Neural cell (in vitro differentiated cells): ENCODE measurements around the gene MCM3AP.

ENCODE experiments used
- EP300 ChIP-seq: fragments of 450-650 bp; conservative IDR thresholded peaks from 2 replicates; pipeline ENCODE4 v1.6.1; 2014; ENCODE audit warnings: antibody characterized with exemption, mild to moderate bottlenecking, moderate library complexity; ENCODE audit not compliant: poor library complexity, severe bottlenecking
- EZH2 ChIP-seq: fragments of 200-600, 300-800 bp; shearing (Covaris generic), sonication (generic); IDR thresholded peaks from 2 replicates; pipeline ENCODE4 v1.6.1; 2014; ENCODE audit warnings: antibody characterized with exemption, low read length, borderline replicate concordance, mild to moderate bottlenecking; ENCODE audit not compliant: insufficient read depth, poor library complexity, severe bottlenecking
- MXI1 ChIP-seq: fragments of 450-650 bp; conservative IDR thresholded peaks from 2 replicates; pipeline ENCODE4 v1.6.1; 2014; ENCODE audit warnings: antibody characterized with exemption, mild to moderate bottlenecking; ENCODE audit not compliant: poor library complexity, severe bottlenecking
- POLR2AphosphoS5 ChIP-seq: IDR thresholded peaks from 2 replicates; pipeline ENCODE4 v1.6.1; 2012
- RAD21 ChIP-seq: fragments of 450-650 bp; conservative IDR thresholded peaks from 2 replicates; pipeline ENCODE4 v1.6.1; 2014; ENCODE audit warnings: antibody characterized with exemption, mild to moderate bottlenecking, moderate library complexity
- TAF1 ChIP-seq: IDR thresholded peaks from 2 replicates; pipeline ENCODE4 v1.6.1; 2012; ENCODE audit warnings: low read depth
- TF ChIP-seq, protein P1 (sequence below): fragments of 450-650 bp; IDR thresholded peaks from 2 replicates; pipeline ENCODE4 v1.5.1; 2014; ENCODE audit warnings: antibody characterized with exemption, mild to moderate bottlenecking, moderate library complexity; ENCODE audit not compliant: poor library complexity, severe bottlenecking
- TF ChIP-seq, protein P2 (sequence below): IDR thresholded peaks from 2 replicates; pipeline ENCODE4 v1.6.1; 2012; ENCODE audit warnings: borderline replicate concordance

DNA sequence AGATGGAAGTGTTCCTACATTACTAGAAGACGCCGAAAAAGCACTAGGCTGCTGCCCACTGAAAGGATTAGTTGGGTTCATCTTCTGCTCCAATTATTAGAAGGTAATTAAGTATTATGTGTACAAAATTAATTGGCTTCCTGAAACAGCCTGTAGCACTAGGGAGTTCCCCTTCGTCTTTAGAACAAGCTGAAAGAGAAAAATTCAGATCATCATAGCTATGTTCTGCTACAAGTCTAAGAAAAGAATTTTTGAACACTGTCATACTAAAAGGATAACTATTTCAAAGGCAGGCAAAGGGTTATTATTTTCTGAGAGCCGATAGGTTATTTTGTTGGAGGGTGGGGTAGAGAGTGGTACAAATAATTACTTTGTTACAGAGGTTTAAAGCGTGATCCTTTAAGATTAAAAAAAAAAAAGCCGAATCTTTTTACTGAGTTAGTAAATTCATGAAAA, at the start of gene MCM3AP:
- TF ChIP-seq, protein P1, sequence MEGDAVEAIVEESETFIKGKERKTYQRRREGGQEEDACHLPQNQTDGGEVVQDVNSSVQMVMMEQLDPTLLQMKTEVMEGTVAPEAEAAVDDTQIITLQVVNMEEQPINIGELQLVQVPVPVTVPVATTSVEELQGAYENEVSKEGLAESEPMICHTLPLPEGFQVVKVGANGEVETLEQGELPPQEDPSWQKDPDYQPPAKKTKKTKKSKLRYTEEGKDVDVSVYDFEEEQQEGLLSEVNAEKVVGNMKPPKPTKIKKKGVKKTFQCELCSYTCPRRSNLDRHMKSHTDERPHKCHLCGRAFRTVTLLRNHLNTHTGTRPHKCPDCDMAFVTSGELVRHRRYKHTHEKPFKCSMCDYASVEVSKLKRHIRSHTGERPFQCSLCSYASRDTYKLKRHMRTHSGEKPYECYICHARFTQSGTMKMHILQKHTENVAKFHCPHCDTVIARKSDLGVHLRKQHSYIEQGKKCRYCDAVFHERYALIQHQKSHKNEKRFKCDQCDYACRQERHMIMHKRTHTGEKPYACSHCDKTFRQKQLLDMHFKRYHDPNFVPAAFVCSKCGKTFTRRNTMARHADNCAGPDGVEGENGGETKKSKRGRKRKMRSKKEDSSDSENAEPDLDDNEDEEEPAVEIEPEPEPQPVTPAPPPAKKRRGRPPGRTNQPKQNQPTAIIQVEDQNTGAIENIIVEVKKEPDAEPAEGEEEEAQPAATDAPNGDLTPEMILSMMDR: no peak
- TF ChIP-seq, protein P2, sequence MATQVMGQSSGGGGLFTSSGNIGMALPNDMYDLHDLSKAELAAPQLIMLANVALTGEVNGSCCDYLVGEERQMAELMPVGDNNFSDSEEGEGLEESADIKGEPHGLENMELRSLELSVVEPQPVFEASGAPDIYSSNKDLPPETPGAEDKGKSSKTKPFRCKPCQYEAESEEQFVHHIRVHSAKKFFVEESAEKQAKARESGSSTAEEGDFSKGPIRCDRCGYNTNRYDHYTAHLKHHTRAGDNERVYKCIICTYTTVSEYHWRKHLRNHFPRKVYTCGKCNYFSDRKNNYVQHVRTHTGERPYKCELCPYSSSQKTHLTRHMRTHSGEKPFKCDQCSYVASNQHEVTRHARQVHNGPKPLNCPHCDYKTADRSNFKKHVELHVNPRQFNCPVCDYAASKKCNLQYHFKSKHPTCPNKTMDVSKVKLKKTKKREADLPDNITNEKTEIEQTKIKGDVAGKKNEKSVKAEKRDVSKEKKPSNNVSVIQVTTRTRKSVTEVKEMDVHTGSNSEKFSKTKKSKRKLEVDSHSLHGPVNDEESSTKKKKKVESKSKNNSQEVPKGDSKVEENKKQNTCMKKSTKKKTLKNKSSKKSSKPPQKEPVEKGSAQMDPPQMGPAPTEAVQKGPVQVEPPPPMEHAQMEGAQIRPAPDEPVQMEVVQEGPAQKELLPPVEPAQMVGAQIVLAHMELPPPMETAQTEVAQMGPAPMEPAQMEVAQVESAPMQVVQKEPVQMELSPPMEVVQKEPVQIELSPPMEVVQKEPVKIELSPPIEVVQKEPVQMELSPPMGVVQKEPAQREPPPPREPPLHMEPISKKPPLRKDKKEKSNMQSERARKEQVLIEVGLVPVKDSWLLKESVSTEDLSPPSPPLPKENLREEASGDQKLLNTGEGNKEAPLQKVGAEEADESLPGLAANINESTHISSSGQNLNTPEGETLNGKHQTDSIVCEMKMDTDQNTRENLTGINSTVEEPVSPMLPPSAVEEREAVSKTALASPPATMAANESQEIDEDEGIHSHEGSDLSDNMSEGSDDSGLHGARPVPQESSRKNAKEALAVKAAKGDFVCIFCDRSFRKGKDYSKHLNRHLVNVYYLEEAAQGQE: no peak
- TF ChIP-seq POLR2AphosphoS5: no peak
- no peak for TF ChIP-seq TAF1
- TF ChIP-seq EZH2: no peak
- no peak for TF ChIP-seq RAD21
- TF ChIP-seq MXI1: no peak
- TF ChIP-seq EP300: no peak
